NCI-H146 (cell line): Measurements from ENCODE around the gene NDUFB7.
A peak's percentile ranks its signal among the peaks of the same experiment; 100 is the strongest.
"Not testable (repeated sequence)": the region's sequence is repeated elsewhere in the genome, so short reads cannot be mapped to it uniquely, and the experiment has no call there.

Experiments used
- DNase-seq: peaks from one replicate; lab custom pipeline; 2025; lab: John Stamatoyannopoulos, UW

NDUFB7 gene

DNA sequence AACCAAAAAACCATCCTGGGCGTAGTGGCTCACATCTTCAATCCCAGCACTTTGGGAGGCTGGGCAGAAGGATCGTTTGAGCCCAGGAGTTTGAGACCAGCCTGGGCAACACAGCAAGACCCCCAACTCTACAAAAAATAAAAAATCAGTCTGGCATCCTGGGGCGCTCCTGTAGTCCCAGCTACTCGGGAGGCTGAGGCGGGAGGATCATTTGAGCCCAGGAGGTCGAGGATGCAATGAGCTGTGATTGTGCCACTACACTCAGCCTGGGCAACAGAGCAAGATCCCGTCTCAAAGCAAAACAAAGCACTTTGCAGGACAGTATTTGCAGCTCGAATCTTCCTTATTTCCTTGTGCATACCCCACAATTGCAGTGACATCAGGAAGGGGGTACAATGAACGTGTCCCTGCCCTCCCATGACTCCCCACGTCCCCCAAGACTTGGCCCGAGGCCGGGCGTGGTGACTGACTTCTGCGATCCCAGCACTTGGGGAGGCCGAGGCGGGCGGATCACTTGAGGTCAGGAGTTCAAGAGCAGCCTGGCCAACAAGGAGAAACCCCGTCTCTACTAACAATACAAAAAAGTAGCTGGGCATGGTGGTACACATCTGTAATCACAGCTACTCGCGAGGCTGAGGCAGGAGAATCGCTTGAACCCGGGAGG, 870 bp downstream of the NDUFB7 start:
- no peak for DNase-seq

DNA sequence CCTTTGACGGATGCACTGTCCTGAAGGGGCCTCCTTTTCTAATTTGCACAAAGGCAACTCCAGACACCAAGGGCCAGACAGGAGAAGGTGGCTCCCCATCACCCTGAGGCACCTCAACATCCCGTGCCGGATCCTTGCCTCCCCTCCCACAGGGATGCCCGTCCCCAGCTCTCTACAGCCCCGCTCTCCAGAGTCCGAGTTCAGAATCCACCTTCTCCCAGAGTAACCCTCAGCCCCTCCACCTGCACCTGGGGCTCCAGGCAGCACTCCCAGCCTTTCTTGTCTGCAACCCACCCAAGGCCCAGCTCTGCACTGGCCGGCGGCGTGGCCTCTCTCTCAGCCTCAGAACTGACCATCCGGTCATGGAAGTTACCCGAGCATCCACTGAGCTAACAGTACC, 4.8 kb downstream of the NDUFB7 start:
- no peak for DNase-seq

DNA sequence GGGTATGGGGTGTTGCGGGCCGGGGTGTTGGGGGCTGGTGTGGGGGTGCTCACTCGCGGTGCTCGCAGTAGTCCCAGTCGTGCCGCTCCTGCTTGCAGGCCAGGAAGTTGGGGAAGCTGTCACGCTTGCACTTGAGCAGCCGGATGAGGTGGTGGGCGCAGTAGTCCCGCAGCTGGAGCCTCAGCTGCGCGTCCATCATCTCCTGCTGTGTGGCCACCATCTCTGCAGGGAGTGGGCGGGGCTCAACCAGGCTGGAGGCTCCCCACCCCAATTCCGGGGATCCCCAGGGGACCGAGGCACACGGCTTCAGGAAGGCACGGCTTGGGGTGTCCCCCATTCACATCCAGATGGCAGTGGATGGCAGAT, 5.2 kb downstream of the NDUFB7 start:
- no peak for DNase-seq

DNA sequence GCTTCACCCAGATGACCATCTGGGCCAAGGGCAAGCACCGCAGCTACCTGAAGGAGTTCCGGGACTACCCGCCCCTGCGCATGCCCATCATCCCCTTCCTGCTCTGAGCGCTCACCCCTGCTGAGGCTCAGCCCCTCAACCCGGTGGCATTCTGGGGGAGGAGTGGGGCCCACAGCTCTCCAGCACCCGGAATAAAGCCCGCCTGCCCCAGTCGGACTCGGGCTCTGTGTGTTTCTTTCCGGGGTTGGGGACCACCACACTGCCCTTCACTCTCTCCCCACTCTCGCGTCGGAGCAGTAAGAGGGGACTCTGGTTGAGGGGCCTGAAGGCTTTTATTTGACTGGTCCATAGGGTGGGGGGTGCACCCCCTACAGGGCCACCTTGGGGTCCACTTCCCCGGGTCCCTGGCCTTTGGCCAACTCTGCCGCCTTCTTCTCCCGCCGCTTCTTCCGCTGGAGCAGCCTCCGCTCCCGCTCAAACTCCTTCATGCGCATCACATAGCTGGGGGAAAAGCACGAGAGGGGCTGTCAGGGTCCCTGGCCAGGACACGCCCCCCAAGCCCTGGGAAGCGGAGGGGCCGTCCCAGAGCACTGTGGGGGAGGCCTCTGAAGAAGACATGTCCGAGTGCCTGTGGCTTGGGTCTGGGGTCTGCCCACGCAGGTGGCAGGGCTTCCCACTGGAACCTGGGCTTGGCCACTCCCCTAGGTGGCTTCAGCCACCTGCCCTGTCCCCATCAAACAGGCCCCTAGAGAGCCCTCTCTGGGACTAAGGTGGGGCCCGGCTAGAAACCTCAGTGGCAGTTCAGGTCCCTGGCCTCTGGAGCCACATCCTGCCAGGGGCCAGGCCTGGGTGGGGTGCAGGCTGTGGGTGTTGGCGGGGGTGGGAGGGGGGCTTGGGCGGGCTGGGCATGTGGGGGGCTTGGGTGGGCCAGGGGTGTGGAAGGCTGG, 5.8 kb downstream of the NDUFB7 start:
- no peak for DNase-seq

DNA sequence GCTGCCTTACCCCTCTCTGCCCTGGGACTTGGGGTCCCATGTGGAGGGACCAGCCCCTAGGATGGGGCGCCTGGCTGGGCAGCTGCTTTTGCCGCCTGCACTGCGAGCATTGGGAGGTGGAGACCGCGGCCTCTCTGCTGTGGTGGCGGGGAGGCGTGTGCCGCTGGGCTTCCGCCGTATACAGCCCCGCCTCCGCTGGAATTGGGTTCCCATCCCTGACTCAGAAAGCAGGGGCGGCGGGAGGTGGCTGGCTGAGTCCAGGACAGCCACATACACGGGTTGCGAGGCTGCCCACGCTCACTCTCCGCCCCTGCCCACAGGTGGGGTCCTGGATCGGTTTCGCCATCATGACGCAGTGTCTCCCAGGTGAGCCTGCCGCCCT, 6.6 kb downstream of the NDUFB7 start:
- no peak for DNase-seq

DNA sequence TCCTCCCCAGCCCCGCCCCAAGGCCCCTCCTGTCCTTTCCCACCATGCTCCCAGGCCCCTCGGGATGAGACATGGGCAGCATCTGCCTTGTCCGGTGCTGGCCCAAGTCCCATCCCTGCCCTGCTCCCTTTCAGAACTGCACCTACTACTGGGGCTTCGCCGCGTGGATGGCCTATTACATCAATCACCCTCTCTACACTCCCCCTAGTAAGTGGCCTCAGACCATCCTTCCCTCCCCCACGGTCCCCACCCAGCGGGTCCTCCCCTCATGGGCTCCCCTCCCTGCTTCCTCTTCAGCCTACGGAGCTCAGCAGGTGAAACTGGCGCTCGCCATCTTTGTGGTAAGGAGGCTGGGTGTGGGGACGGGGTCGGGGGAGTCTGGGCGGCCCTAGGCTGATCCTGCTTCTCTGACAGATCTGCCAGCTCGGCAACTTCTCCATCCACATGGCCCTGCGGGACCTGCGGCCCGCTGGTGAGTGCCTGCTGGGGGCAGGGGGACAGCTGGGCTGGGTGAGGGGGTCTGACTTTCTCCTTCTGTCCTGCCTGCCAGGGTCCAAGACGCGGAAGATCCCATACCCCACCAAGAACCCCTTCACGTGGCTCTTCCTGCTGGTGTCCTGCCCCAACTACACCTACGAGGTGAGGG, 7.1 kb downstream of the NDUFB7 start:
- DNase-seq: not testable (repeated sequence)

DNA sequence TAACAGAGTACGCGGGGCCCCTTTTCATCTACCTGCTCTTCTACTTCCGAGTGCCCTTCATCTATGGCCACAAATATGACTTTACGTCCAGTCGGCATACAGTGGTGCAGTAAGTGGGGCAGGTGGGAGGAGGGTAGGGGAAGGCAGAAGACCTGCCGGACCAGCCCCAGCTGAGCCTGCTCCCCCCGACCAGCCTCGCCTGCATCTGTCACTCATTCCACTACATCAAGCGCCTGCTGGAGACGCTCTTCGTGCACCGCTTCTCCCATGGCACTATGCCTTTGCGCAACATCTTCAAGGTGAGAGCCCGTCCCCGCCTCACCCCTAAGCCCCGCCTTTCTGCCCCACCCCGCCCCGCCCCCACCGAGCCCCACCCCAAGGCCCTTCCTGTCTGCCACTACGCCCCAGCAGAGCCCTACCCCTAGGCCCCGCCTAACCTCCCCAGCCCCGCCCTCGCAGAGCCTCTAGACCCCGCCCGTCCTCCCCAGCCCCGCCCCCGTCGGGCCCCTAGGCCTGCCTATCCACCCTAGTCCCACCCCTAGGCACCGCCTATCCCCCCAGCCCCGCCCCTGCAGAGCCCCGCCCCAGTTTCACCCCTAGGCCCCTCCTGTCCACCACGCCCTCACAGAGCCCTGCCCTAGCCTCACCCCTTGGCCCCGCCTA, 7.7 kb downstream of the NDUFB7 start:
- peak; percentile 32 for DNase-seq

DNA sequence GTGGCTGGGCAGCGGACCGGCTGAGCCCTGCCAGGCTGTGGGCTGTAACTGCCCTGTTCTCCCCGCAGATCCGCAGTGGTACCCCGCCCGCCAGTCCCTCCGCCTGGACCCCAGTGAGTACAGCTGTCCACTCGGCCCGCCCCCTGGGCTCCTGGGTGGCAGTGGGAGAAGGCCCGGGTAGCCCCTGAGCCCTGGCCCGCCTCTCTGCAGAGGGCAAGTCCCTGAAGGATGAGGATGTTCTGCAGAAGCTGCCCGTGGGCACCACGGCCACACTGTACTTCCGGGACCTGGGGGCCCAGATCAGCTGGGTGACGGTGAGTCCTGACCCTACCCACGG, 8.3 kb downstream of the NDUFB7 start:
- DNase-seq: no peak

DNA sequence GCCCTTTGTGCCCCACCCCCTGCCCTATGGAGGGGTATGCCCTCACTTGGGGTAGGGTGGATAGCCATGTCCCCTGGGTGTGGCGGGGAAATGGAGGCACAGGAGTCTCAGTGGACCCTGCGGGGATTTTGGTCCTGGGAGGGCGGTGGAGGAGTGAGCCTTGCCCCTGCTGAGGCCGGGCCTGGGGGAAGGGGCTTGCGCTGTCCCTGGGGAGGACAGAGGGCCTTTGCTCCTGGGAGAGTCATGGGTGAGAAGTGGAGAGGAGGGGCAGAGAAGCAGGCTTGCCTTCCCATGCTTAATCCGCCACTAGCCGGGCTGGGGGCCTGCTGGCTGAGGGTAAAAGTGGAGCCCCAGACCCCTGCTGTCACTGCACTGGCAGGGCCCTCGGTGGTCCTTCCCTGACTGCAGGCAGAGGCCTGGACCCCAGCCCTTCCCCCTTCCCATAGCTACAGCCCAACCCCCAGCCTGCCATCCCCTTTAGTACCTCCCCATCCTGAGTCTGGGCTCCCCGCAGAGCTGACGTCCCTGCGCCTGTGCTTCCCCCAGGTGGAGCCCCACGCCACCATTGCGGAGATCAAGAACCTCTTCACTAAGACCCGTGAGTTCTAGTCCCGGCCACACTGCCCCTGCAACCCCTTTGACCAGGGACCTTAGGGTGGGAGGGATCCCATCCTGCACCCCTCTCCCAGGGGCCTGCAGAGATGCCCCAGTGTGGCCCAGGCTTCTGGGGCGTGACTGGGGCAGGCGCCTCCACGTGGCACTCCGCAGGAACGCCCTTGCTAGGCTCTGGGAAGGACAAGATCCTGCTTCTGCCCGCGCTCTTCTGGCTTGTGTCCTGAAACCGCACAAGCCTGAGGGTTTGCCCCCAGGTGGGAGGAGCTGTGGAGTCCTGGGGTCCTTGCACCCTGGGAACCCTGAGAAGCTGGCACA, 8.9 kb downstream of the NDUFB7 start:
- DNase-seq: no peak

DNA sequence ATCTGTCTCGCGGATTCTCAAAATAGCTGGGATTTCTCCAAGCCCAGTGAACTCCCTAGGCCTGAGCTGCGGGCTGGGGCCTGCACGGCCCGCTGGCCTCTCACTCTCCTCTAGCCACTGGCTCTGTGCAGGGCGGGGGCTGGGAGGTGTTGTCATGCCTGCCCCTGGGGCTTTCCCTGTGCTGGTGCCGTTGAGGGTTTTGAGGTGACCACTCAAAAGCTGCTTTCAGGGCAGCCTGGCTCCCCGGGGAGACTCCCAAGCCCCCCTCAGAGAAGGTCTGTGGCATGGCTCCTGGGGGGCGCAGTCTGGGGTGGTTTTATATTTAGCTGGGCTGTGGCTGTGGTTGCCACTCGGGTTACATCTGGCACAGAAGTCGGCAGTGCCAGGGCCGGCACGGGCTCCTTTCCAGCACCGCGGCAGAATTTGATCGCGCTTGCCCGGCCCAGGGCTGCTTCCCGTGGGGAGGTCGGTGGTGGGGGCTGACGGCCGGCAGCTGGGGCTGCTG, 10.0 kb downstream of the NDUFB7 start:
- no peak for DNase-seq

DNA sequence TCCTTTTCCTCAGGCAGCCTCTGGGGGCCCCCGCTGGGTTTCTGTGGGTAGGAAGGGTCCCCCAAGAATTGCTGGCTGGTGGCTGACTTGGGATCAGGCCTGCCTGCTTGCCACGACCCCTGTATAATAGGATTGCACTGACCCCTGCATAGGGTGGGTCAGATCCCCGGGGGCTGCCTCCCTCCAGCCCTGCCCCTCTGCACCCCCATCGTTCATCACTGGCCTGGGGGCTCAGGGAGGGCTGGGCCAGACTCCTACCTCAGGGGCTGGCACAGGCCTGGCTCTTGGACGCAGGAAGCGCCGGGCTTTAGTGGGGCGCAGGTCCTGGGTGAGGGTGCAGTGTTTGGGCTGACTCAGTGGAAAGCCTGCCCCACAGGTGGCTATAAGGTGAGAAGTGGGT, 10.6 kb downstream of the NDUFB7 start:
- DNase-seq: no peak

DNA sequence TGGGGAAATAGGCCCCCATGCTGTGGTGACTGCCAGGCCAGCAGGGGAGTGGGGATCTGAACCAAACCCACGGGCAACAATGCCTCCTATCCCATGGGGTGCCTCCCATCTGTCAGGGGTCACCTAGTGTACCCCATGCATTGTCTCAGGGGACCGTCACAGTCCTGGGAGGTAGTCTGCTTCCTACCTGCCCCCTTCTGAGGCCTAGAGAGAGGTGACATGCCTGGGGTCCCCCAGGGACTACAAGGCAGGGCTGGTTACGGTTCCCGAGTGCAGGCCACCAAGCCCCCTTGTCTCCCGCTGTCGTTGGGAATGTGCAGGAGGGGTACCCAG, 11.1 kb downstream of the NDUFB7 start:
- DNase-seq: no peak

DNA sequence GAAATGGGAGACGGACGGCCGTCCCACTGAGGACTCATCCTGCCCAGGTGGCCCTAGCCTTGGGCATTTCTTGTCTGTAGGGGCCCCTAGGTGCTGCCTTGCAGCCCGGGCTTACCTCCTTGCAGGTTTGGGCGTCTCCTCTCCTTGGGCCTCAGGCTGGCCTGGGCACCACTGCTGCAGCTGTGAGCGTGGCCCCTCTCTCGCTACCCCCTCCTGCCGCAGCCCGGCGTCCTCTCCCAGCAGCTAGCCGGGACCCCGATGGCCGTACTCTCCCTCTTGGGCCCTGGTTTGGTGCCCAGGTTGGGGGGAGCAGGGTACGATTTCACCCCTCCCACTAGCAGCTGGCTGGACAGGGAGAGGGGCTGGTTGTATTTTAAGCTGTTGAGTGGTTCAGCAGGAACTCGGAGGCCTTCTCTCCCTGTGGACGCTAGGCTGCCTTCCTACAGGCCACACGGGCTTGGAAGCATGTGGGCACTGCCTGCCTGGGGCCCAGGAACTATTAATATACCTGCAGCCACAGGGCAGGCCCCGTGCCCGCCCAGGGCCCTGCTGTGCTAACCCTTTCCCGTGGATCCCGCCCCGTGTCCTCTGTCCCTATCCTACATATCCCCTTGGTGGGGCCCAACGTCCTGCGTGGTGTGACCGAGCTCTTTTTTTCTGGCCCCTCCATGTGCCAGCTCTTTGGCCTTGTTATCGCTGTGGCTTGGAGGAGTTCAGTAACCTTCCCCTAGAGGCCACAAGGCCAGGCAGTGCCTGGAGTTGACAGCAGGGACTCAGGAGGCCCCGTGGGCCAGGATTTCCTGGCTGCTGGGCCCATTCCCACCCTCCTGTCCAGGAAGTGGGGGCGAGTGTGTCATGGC, 11.7 kb downstream of the NDUFB7 start:
- DNase-seq: no peak

DNA sequence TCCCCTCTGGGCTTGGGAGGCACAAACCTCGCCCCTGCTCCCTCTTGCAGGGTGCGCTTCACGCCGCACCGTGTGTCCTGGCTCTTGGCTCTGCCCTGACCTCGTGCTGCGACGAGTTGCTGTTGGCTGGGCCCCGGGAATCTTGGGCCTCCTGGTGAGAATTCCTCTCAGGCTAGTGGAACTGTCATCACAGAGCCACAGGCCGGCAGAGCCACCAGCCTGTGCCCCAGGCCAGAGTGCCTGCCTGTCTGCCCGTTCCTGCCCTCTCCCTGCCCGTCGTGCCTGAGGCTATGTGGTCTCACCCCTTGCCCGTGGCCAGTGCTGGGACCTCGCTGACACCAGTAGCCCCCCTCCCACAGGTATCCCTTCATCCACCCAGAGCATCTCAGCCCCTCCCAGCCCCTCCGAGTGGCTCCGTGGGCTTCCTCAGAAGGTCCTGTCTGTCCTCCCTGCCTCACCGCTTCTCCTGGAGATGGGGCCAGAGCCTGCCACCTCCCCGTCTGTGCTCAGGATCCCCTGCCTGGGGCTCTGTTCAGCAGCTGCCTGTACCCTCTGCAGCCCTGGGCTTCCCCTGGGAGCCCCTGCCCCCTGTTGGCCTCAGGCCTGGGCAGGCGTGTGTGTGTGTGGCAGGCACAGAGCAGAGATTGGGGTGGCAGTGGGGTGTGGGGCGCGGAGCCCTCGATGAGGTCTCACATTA, 13.3 kb downstream of the NDUFB7 start:
- no peak for DNase-seq

DNA sequence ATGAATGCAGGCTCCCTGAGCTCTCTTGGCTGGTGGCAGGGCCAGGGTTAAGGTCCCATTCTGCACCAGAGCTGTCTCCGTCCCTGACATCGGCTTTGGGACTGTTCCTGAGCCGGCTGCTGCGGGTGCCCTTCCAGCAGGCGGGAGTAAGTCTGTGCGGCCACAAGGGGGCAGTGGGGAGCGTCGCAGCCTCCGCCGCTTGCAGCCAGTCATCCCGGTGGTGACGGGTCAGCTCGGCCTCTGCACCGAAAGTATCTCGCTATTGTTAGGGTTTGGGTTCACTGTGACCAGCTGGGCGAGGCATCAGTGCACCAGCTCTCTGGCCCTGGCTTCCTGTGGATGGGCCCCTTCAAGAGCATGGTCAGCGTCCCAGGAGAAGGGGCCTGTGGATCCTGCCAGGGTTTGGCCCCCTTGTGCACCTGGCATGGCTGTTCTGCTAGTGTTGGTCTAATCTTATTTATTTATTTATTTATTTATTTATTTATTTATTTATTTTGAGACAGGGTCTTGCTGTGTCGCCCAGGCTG, 15.1 kb downstream of the NDUFB7 start:
- DNase-seq: peak; percentile 67

DNA sequence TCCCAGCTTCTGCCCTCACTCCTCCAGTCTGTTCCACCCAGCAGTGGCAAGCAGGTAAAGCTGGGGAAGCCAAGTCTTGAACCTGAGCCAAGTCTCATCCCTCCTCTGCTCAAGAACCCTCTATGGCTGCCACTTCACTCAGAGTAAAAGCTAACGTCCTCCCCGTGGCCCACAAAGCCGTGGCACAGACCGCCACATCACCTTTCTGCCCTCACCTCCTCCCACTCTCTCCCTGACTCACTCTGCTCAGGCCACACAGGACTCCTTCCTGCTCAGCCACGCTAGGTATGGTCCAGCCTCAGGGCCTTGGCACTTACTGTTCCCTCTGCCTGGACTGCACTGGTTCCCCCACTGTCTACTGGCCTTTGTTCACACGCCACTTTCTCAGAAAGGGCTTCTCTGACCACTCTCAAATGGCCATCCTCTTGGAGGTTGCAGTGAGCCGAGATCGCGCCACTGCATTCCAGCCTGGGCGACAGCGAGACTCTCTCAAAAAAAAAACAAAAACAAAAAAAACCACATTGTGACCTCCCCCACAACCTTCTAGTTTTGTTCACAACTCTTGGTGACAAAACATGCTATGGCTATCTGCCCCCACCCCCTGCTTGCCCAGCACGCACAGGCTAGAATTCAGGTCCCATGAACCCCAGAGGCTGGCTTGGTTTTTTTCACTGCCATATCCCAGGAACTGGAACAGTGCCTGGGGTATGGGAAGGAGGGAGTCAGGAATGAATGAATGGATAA, 15.8 kb downstream of the NDUFB7 start:
- DNase-seq: no peak

DNA sequence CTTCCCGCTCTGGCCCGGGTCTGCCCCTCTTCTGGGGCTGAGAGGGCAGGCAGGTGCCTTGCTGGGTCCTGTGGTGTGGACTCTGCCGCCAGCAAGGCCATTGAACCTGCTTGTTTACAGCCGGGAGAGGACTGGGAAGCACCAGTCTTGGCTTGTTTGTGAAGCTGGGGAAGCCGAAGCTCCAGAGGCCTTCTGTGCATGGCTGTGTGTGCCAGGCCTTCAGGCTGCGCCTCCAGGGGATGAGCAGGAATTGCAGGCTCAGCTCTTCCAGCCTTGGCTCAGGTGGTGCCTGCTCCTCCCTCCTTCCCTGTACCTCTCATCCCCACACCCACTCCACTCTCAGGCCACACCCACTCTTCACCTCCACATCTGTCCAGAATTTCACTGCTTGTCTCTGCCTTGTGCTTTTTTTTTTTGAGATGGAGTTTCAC, 17.5 kb downstream of the NDUFB7 start:
- DNase-seq: no peak

DNA sequence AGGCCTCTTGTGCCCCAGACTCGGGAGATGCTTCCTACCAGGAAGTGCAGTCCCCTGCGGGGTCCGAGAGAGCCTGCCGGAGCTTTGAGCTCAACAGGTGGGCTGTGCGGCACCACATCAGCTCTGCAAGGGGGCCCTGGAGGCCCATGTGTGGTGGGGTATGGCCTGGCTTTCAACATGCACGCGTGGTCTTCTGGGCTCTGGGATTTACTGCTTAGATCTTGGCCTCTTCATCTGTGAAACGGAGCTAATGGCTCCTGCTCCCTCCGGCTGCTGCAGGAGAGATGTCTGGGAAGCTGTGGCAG, 18.0 kb downstream of the NDUFB7 start:
- no peak for DNase-seq
